ENCODE data around the gene GCK.

The GCK gene

GRCh38 chr7:44189286-44189992, at the start of gene GCK:
Gene GCK, minus strand, starts transcription at chr7:44189439. Its CDS starts 486 bp downstream, at chr7:44188953.
- DNase-seq (ENCODE audit: low read depth): no peak

- DNase-seq (ENCODE audit: low read depth): no peak
These were observed 49.0 kb upstream of the GCK start for GRCh38 chr7:44238116-44238695.

GRCh38 chr7:44237696-44238095, 48.5 kb upstream of the GCK start:
- no peak for DNase-seq (ENCODE audit: low read depth)

GRCh38 chr7:44236333-44236728, 47.1 kb upstream of the GCK start:
- no peak for DNase-seq (ENCODE audit: low read depth)

- no peak for DNase-seq (ENCODE audit: low read depth)
These were observed 46.5 kb upstream of the GCK start for GRCh38 chr7:44235582-44236332.

- DNase-seq (ENCODE audit: low read depth): no peak
These were observed 45.8 kb upstream of the GCK start for GRCh38 chr7:44235066-44235465.

- no peak for DNase-seq (ENCODE audit: low read depth)
These were observed 43.9 kb upstream of the GCK start for GRCh38 chr7:44232901-44233715.

- no peak for DNase-seq (ENCODE audit: low read depth)
These were observed 43.2 kb upstream of the GCK start for GRCh38 chr7:44232396-44232795.

- DNase-seq (ENCODE audit: low read depth): no peak
These were observed 41.8 kb upstream of the GCK start for GRCh38 chr7:44231088-44231487.

- no peak for DNase-seq (ENCODE audit: low read depth)
These were observed 41.0 kb upstream of the GCK start for GRCh38 chr7:44230286-44230685.

GRCh38 chr7:44229546-44230105, 40.4 kb upstream of the GCK start:
- no peak for DNase-seq (ENCODE audit: low read depth)

- DNase-seq (ENCODE audit: low read depth): no peak
These were observed 39.5 kb upstream of the GCK start for GRCh38 chr7:44228571-44229350.

GRCh38 chr7:44227911-44228310, 38.7 kb upstream of the GCK start:
- no peak for DNase-seq (ENCODE audit: low read depth)

GRCh38 chr7:44226396-44226753, 37.1 kb upstream of the GCK start:
- no peak for DNase-seq (ENCODE audit: low read depth)

- DNase-seq (ENCODE audit: low read depth): no peak
These were observed 36.5 kb upstream of the GCK start for GRCh38 chr7:44225566-44226395.

- DNase-seq (ENCODE audit: low read depth): no peak
These were observed 35.8 kb upstream of the GCK start for GRCh38 chr7:44224974-44225565.

- no peak for DNase-seq (ENCODE audit: low read depth)
These were observed 35.1 kb upstream of the GCK start for GRCh38 chr7:44224080-44224973.

GRCh38 chr7:44223362-44224079, 34.3 kb upstream of the GCK start:
- DNase-seq (ENCODE audit: low read depth): no peak
